ENCODE data around the gene PFDN1. TPM values are rescaled to one million over a fixed set of nuclear protein-coding genes. Genes with fewer than 3 reads are reported as not detected.

Gene PFDN1
- total and polyA plus RNA-seq, 9 of the 15 experiments (the other 6 are each of a cell fraction or from before 2014, with no cell fraction given) = 45.5 to 215 (median 78.0) TPM

- TF ChIP-seq ZNF407 (IDR thresholded peaks at IDR 0.05; ENCODE audit: low read depth) (no peak), ZNF445 (CRISPR knock-in tag; IDR thresholded peaks at IDR 0.05; ENCODE audit: low read depth) (no peak), ZNF41 (CRISPR knock-in tag; conservative IDR thresholded peaks at IDR 0.05) (no peak), ZNF586 (CRISPR knock-in tag; conservative IDR thresholded peaks at IDR 0.05) (no peak), MBD2 (IDR thresholded peaks at IDR 0.05; ENCODE audit: borderline replicate concordance, low read depth) (no peak), KLF1 (tag; IDR thresholded peaks at IDR 0.05) (no peak), ZNF282 (CRISPR knock-in tag; IDR thresholded peaks at IDR 0.05) (no peak), ATF4 (CRISPR knock-in tag; IDR thresholded peaks at IDR 0.05) (no peak), UBTF (IDR thresholded peaks at IDR 0.05; ENCODE audit: borderline replicate concordance in 1 of 2, low read depth in 2 of 2, low read length in 2 of 2) (0 out of 4 replicates have a peak, but pooled peaks of 1 of the 2 experiments have one; percentile 48)
These were observed 58.3 kb downstream of the PFDN1 start (continued) for GRCh38 chr5:140244525-140245025.

Measured in K562 (cell line).